Muscle of back (tissue), 11 donors: ENCODE data around the gene SNCG. TPM values are rescaled to one million over a fixed set of nuclear protein-coding genes. Genes with fewer than 3 reads are reported as not detected.

Experiments
- DNase-seq, 3 donors: peaks; one replicate each; pipeline versions ENCODE4 v3.0.0 to v3.0.0-alpha.2; 2013
- polyA plus RNA-seq, 10 donors: library from polyadenylated mRNA; unstranded; fragments of 120-200 nt; gene quantifications; one replicate each; pipeline ENCODE4 v1.2.1, GENCODE V29; 2013; ENCODE audit not compliant: insufficient read length in 10 of 10

Gene SNCG
- polyA plus RNA-seq, 10 donors = 3.2 to 9.9 (median 4.6) TPM

DNA sequence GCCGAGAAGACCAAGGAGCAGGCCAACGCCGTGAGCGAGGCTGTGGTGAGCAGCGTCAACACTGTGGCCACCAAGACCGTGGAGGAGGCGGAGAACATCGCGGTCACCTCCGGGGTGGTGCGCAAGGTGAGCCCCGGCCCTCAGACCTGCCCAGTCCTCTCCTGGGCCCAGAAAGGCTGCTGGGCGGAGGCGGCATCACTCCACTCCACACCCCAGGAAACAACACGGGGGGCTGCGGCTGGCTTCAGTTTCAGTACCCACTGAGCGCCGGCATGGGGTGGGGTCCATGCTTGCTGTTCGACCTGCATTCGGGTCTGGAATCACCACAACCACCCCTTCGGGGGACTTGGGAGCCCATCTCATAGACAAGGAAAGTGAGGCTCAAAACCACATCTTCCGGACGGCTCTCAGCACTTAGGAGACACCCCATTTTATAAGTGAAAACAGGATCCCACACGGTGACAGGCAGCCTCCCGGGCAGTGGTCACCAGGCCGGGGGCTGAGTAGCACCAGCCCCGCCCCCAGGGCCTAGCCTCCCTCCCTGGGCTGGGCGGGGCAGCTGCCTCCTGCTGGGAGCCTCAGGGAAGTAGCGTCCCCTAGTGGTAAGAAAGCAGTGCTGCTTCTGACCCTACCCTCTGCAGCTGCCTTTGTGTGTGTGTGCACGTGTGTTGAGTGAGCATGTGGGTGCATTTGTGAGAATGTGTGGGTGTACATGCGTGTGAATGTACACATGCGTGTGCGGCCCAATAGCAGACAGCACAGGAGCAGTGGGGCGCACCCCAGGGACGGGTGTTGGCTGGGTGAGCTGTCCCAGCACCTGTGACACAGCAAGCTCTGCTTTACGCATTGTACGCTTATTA, 1.8 kb downstream of the SNCG start:
- peak in 1 of 3 donors; percentile 74 for DNase-seq

DNA sequence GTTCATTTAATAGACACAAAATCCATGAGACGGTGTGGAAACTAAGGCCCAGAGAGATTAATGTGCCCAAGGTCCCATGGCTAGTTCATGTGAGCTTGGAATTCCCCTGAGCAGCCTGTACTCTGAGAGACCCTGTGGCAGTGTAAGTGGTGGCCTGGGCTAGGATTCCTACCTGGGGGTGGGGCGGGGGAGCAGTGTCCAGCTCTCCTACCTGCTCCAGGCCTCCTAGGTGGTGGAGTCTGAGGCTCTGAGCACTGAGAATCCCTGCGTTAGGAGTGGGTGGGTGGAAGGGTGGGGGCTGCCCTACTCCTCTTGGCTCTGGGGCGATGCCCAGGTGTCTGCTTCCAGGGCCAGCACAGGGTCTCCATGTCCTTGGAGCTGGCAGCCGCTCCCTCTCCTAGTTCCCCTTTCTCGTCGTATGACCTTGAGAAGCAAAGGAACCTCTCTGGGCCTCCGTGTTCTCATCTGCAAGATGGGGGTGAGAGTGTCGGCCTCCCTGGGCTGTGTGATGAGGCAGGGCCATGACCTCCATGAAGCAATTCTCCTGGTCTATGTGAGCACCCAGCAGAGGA, 2.5 kb downstream of the SNCG start:
- DNase-seq = no peak

DNA sequence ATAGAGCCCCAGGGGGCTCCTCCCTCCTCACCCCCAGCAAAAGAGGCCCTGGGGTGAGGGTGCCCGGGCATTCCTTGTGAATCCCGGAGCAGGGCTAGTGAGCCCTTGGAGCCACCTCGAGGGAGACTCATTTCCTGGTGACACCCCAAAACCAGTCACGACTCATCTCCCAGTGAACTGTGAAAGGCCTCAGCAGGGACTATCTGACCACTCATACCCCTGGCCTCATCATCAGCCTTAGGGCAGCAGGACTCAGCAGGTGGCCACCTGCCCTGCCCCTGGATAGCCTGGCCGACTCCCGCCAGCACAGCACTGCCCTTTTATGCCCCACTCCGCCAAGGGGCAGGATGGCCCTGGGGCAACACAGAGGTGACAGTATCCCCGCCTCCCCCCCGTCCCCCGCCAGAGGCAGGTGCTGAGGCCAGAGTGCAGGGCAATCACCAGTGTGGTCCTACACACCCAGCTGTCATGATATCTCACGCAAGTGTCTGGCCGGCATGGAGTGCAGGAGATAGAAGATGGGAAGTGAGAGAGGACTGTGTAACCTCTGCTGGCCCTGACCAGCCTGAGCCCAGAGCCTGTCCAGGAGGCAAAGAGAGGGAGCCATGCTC, 3.2 kb downstream of the SNCG start:
- no peak for DNase-seq

DNA sequence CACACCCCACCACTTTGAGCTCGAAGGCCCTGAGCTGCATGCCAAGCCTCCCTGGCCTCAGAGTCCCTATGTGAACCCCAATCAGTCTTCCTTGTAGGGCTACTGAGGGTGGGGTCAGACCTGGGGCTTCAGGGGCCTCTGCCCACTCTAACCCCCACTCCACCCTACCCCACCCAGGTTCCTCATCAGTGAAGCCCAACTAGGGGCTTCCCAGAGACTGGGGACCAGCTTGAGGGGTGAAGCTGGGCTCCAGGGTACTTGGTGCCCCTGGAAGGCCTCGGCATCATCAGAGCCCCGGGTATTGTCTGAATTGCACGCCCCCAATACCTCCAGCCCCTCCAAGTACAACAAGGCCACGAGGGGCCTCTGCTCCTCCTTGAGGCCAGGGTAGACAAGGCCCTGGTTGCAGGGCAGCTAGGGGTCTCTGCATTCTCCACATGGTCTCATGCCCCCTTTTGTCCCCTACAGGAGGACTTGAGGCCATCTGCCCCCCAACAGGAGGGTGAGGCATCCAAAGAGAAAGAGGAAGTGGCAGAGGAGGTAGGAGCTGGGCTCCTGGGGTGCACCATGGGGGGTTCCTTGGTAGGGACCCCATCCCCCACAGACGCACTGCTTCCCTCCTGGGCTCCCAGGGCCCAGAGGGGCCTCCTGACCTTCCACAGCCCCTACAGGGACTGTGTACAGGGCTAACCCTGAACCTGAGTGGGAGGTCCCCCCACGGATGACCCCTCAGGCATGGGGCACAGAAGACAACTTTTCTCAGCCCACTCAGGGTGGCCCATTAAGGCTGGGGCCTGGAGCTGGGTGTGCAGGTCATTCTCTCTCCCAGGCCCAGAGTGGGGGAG, 4.0 kb downstream of the SNCG start:
- DNase-seq = no peak

DNA sequence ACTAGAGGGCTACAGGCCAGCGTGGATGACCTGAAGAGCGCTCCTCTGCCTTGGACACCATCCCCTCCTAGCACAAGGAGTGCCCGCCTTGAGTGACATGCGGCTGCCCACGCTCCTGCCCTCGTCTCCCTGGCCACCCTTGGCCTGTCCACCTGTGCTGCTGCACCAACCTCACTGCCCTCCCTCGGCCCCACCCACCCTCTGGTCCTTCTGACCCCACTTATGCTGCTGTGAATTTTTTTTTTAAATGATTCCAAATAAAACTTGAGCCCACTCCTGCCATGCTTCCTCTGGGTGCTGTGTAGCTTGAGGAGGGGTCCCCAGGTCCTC, 4.5 kb downstream of the SNCG start:
- DNase-seq = no peak

DNA sequence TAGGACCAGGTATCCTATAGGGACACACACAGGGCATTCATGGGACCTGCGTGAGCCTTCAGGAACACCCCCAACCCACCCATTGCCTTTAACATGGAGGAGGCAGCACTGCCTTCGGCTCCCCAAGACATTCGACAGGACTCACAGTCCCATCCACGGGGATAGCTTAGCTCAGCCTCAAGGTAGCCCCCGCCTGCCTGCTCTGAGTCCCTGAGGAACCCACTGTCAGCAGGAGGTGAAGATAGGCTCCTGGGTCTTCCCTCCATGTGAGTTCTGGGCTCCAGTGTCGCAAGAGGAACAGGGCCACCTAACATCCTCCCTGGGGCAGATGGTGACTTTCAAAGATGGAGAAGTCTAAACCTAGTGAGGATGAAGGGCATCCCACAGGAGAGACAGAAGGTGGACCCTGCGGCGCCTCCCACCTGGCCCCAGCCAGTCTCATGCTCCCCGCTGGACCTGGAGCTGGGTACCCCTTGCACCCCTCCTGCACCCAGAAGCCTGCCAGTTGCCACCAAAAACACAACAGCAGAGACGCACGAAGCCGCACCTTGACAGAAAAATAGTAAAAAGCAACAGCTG, 5.0 kb downstream of the SNCG start:
- DNase-seq = no peak

DNA sequence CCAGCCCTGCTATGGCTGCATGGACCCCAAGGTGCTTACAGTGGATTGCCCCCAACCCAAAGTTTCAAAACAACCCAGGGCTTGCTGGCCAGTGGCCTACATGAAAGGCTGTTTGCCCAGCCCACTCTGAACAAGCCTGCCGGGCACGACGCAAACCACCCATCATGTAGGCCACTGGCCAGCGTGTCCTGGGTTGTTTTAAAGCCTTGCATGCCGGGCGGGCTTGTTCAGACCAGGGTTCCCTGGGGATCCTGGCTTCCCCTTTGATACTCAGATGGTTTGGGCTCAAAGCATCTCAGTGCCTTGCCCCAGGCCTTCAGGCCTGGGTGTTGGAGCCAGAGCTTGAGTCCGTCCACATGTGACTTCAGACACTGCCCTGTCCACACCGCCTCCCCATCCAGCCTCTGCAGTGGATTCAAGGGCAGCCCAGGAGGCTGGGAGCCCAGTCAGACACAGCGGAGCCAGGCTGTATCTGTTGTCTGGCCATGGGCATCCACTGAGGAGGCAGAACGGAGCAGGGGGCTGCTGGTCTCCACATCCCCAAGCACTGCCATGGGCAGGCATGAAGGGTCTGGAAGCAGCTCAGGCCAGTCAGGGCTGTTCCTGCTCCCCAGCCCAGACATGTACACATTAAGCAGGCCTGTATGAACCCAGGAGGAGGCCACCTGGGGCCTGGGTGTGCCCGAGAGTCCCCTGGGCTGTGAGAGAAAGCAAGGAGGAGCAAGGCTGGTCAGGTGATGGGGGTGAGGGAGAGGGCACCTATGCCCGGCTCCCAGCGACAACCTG, 5.9 kb downstream of the SNCG start:
- no peak for DNase-seq

DNA sequence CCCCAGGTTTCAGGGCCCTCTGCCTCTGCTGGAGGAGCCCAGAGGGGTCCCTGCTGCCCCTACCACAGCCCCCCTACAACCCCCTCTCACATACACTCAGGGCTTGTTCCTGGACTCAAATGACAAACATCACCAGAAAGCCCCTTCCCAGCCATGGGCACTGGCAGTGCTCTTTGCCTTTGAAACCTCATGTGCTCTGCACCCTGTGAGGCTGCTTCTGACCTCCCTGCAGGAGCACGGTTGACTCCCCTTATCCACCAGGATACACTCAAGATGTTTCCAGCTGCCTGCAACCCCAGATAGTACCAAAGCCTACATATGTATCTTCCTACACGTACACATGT, 6.4 kb downstream of the SNCG start:
- DNase-seq = no peak

DNA sequence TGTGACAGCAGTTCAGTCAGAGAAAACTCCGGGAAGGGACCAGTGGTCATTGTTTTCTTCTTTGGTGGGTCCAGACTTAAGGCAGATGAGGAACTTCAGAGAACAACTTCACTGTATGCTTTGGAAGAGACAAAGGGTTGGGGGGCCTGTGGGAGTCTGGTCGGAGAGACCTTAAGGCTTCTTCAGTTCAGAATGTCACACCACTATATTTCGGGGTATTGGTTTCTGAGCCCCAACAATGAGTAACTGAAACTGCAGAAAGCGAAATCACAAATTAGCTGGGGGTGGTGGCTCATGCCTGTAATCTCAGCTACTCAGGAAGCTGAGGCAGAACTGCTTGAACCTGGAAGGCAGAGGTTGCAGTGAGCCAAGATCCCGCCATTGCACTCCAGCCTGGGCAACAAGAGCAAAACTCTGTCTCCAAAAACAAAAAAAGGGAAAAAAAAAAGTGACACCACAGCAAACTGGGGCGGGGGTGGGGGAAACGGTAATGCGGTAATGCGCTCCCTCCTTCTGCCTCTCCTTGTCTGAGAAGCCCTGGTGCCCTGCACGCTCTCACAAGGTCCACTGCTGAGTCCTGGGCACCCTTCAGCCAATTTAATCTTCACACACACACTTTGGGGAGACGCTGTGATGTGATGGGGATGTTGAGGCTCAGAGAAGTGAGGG, 7.7 kb downstream of the SNCG start:
- DNase-seq = no peak

DNA sequence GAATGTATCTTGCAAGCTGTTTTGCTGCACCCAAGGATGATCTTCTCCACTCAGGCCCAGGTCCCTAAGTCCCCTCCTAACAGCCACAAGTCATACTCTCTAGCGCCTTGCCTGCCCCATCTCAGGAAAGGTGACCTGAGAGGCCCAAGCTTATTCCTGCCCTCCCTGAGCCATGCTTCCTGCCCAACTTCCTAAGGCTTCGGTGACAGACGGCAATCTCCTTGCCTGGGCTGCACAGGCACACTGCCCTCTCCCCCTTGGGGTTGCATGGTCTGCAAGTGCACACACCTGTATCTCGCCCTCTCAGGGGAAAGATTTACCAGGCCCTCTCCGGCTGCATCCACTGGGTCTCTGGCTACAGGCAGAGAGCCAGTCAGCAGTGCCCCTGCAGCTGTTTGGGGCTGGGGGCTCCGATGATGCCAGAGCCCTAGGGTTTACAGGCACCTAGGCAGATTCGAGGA, 9.1 kb downstream of the SNCG start:
- no peak for DNase-seq

DNA sequence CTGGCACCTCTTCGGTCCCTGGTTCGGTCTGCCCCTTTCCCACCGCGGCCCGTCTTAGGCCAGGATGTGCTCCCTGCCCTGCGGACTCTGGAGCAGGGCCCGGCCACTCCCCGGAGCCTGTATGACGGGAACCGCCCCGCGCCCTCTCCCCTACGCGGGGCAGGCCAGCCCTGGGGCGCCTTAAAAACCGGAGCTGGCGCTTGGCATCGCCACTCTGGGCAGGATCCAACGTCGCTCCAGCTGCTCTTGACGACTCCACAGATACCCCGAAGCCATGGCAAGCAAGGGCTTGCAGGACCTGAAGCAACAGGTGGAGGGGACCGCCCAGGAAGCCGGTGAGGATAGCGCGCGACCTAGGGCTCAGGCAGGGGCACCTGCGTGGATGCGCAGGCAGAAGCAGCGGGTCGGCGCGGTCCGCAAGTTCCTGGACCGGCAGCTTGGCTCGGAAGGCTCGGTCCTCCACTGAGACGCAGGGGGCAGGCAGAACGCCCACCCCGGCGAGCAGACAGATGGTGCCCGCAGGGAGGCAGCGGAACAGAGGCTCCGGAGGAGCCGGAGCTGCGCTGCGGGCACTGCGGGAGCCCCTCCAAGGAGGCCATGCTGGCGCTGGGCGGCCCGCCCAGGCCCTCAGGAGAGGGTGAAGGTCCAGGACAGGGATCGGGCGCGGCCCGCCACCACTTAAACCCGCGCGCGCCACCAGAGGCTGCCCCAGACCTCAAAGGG, 10.0 kb downstream of the SNCG start, which contains the start of gene ADIRF:
Gene ADIRF, plus strand, starts transcription at position 212 of the 723 bp plus-strand sequence. Its CDS starts 63 bp downstream, at position 275.
- DNase-seq = peak in 1 of 3 donors; percentile 56

DNA sequence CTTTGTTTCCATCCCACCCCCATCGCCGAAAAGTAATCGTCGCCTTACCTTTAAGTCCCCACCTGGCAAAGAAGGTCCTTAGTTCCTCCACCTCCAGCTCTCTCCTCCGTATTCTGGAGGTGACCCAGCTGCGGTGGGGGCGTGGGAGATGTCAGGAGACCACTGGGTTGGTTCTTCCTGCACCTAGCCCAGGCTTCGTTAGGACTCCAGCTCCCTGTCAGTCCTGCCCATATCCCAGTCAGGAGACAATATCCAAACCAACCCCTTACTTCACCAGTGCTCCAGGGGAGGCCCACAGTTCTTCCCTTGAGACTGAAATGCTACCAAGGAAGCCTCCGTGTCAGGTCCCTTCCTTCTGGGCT, 10.6 kb downstream of the SNCG start:
- no peak for DNase-seq

DNA sequence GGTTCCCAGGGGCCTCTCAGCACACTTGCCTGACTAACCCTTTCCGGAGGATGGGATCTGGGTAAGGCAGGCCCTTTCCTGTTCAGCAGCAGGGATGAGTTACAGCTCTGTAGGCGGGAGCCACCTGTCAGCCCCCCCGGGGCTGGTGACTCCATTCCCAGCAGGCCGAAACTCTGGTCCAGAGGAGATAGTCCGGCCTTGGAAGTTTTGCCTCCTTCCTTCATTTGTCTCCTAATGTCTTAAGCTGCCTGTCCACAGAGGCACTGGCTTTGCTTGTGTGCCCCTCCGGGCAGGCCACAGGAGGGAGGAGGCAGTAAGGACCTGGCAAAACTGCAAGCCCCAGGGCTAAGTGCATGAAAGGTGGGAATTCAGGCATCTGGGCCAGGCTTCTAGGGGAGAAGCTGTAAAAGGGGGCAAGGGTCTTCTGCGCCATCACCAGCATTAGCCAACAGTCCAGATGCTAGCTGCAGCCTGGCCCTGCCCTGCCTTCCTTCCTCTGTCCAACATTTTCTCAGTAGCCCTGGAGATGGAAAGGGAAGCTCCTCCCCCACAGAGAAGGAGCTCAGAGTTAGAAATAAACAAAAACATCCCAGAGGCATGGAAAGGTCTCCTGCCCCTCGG, 11.1 kb downstream of the SNCG start:
- peak in 1 of 3 donors; percentile 76 for DNase-seq

DNA sequence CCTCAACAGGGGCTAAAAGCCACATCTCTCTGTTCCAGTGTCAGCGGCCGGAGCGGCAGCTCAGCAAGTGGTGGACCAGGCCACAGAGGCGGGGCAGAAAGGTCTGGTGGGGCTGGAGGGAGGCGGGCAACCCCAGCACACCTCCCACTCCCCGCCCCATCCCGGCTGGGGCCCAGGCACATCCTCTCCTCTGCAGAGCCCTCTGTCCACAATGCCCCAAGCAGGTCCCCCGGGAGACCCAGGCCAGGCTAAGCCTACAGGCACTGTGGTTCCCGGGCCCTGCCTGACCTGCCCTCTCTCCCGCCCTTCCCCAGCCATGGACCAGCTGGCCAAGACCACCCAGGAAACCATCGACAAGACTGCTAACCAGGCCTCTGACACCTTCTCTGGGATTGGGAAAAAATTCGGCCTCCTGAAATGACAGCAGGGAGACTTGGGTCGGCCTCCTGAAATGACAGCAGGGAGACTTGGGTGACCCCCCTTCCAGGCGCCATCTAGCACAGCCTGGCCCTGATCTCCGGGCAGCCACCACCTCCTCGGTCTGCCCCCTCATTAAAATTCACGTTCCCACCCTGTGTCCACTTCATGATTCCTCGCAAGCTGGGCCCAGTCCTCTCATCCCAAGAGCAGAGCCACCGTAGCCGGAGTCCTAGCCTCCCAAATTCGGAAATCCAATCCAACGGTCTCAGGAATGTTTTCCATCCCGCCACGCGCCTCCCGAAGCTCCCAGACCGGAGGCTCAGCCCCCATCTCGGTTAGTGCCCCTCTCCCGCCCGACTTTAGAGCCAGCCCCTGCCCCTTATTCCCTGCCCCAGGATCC, 12.0 kb downstream of the SNCG start:
- DNase-seq = peak in 1 of 3 donors; percentile 75

DNA sequence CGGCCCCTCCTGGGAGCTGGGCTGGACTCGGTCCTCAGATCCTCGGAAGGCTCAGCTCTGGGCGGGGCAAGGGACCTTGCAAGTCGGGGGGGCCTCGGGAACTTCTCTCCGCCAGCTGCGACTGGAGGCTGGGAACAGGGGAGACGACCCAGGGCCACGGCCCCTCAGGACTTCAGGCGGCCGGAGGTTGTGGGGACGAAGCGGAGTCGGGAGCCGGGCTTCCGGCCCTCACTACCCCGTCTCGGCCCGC, 12.5 kb downstream of the SNCG start:
- DNase-seq = peak in 1 of 3 donors; percentile 95

DNA sequence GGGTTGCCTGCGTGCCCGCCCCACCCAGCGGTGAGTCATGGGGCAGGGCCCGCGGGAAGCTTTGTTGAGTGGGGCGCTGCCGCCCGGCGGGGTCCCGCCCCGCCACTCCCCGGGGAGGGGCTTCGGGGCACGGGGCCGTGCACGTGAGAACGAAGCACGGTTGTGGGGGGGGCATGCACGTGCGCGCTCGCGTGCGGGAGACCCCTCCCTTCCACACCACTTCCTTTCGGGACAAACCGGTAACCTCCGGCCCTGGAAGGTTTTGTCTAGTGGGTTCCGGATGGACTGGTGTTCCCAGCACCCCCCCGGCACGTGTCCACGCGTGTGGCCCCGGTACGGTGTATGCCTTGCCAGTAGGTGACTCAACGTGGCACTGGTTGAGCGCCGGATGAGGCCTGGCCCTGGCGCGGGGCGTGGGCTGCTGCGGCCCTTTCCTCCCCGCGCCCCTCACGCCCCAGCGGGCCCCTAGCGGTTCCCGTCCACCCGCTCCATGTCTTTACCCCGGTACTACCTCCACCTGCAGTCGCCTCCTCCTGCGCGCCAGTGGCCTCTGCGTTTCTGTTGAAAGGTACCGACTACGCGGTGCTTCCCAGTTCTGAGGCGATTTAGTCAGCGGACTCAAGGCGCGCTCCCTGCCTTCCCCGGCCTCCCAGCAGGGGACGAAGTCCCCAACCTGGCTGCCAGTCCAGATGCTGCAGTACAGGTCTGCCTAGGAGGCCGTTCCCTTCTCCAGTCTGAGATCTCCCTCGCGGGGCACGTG, 13.0 kb downstream of the SNCG start:
- DNase-seq = peak in 2 of 3 donors; percentile 83 to 91

DNA sequence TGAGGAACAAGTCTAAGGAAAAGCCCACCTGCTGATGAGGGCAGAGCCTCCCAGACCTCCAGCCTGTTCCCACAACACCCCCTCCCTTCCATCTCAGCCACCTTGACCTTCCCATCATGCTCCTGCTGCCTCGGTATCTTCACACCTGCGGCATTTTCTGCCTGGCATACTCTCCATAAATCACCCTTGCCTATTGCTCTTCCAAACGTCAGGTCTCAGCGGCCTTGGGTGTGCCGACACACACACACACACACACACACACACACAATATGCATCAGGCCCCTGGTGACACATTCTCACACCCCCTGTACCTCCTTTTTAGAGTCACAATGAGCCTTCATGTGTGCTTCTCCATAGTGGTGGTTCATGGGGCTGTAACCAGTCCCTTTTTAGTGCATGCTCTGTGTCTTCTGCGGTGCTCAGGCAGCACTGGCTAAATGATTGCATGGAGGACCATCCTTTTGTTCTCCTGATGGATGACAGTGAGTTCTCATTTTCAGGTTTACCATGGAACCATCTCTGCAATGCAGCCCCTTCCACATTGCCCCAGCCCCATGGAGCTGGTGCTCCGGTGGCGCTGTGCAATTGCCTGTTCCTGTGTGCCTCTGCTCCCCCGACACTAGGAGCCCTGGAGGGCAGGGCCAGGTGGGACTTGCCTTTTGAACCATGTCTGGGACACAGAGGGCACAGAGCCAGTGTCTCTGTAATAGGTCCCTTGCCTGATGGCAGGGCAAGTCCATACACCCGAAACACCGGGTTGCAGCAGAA, 14.4 kb downstream of the SNCG start:
- DNase-seq = peak in 1 of 3 donors; percentile 34
